Stimulated activated CD8-positive, alpha-beta memory T cell treated with anti-CD3 and anti-CD28 coated beads, Interleukin-4, amount 100 ng/mL, for 24 hours (primary cell): Measurements from ENCODE around the gene ZNRF3.
"Not testable (repeated sequence)": the region's sequence is repeated elsewhere in the genome, so short reads cannot be mapped to it uniquely, and the experiment has no call there.

Experiments used
- DNase-seq: peaks from one replicate; pipeline ENCODE4 v3.0.0-alpha.2; 2020; ENCODE audit warnings: low read depth

Gene ZNRF3

GRCh38 chr22:28933321-28933720 lies 49.9 kb downstream of the ZNRF3 start:
- DNase-seq = no peak

- no peak for DNase-seq
Measured at GRCh38 chr22:28934026-28934425, 50.7 kb downstream of the ZNRF3 start.

GRCh38 chr22:28935140-28935539 lies 51.8 kb downstream of the ZNRF3 start:
- DNase-seq = no peak

GRCh38 chr22:28935713-28936112 lies 52.3 kb downstream of the ZNRF3 start:
- no peak for DNase-seq

GRCh38 chr22:28936200-28936599 lies 52.8 kb downstream of the ZNRF3 start:
- no peak for DNase-seq

- DNase-seq = no peak
Measured at GRCh38 chr22:28937206-28938025, 54.0 kb downstream of the ZNRF3 start.

GRCh38 chr22:28938286-28938833 lies 55.0 kb downstream of the ZNRF3 start:
- DNase-seq = no peak

GRCh38 chr22:28939394-28939793 lies 56.0 kb downstream of the ZNRF3 start:
- no peak for DNase-seq

- no peak for DNase-seq
Measured at GRCh38 chr22:28939932-28940331, 56.6 kb downstream of the ZNRF3 start.

GRCh38 chr22:28940441-28940840 lies 57.1 kb downstream of the ZNRF3 start:
- DNase-seq = no peak

GRCh38 chr22:28942333-28942732 lies 59.0 kb downstream of the ZNRF3 start:
- DNase-seq = no peak

GRCh38 chr22:28942801-28943500 lies 59.6 kb downstream of the ZNRF3 start:
- no peak for DNase-seq

- no peak for DNase-seq
Measured at GRCh38 chr22:28943501-28943879, 60.1 kb downstream of the ZNRF3 start.

GRCh38 chr22:28947125-28947524 lies 63.8 kb downstream of the ZNRF3 start:
- DNase-seq = no peak

GRCh38 chr22:28948424-28948823 lies 65.1 kb downstream of the ZNRF3 start:
- DNase-seq = no peak

GRCh38 chr22:28948860-28949551 lies 65.6 kb downstream of the ZNRF3 start:
- not testable (repeated sequence) for DNase-seq

GRCh38 chr22:28949788-28950187 lies 66.4 kb downstream of the ZNRF3 start:
- DNase-seq = no peak

- no peak for DNase-seq
Measured at GRCh38 chr22:28950617-28951411, 67.4 kb downstream of the ZNRF3 start.

- no peak for DNase-seq
Measured at GRCh38 chr22:28951530-28951929, 68.2 kb downstream of the ZNRF3 start.

GRCh38 chr22:28951969-28952521 lies 68.7 kb downstream of the ZNRF3 start:
- DNase-seq = no peak

GRCh38 chr22:28952857-28953256 lies 69.5 kb downstream of the ZNRF3 start:
- DNase-seq = no peak
